Omental fat pad (tissue), 4 donors: ENCODE data around the gene ADAMTS17. TPM values are rescaled to one million over a fixed set of nuclear protein-coding genes. Genes with fewer than 3 reads are reported as not detected.

Experiments used
- ATAC-seq: fragments of 150-250 bp; one replicate; pipeline ENCODE4 v1.9.1; 2016; ENCODE audit warnings: mild to moderate bottlenecking, moderate library complexity; ENCODE audit not compliant: low FRiP score
- DNase-seq: peaks from one replicate; pipeline ENCODE4 v3.0.0-alpha.2; 2019; ENCODE audit warnings: low spot score
- CTCF ChIP-seq, 3 donors: fragments of 450-650 bp; IDR thresholded peaks; one replicate each; pipeline ENCODE4 v1.5.1; 2016 to 2017; ENCODE audit warnings: antibody characterized with exemption in 3 of 3, mild to moderate bottlenecking in 3 of 3, moderate library complexity in 2 of 3
- total RNA-seq, 4 donors: library from RNA; depleted of rRNA; stranded (reverse); fragments of >200 nt; gene quantifications; one replicate each; pipeline ENCODE4 v1.1.0, GENCODE V29; 2016

Gene ADAMTS17
- total RNA-seq, 4 donors from 2014 or later, result 1.6 to 10.7 (median 5.7) TPM

GRCh38 chr15:100224206-100225185, 117.3 kb downstream of the ADAMTS17 start:
- TF ChIP-seq CTCF (IDR thresholded peaks at IDR 0.05), result no peak
- ATAC-seq (no peak), DNase-seq (no peak)

DNA sequence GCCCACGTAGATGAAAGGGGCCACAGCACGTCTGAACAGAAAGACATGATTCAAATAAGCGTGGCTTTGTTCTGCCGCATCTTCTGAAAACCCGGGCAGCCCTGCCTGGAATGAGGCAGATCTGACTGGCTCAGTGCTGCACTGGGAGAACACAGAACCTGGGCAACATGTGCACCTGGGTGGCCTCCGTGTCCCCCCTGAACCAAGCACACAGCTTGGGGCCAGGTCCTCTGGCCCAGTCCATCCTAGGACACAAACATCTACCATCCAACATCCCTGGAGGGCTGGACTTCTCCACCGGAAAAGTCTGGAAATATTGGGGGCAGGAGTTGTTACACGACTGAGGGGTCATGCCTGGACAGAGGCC, 119.4 kb downstream of the ADAMTS17 start:
- no peak for TF ChIP-seq CTCF (IDR thresholded peaks at IDR 0.05)
- no peak for DNase-seq
- ATAC-seq, result no peak

DNA sequence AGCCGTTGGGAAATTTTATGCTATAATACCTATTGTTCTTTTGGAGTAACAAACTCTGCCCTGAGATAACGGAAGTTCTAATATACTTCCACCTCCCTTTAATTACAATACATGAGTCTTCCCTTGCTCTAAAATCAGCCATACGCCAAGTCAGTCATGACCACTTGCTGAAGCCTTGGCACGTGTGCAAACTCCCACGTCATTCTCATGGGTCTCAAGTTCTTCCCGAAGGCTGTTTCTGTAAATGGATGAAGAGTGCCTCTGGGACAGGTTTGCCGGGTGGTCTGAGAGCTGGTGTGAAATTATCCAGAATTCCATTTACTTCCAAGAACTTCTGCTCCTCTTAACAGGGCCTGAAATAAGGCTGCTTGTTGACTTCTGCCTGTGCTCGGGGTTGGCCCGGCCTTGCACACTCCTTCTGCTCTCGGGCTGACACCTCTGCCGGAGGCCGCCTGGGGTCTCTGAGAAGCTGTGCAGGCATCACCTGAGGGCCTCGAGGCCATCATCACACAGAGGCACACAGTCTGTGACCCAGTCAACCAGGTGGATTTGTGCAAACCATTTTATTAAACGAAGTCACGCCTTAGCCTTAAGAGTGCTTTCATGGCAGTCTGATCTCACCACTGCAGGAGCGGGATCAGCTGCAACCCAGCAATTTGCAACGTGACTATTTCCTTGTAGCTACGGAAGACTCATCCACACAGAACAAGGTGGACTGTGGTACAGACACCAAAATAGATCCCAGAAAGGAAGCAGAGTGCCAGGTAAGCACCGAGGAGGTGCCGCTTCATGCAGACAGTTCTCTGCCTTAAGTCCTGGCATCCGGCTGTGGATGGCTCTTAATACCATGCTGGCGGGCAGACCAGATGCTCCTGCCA, 120.1 kb downstream of the ADAMTS17 start:
- ATAC-seq (no peak), DNase-seq (no peak)
- TF ChIP-seq CTCF (IDR thresholded peaks at IDR 0.05), result no peak

GRCh38 chr15:100220058-100220768, 121.6 kb downstream of the ADAMTS17 start:
- DNase-seq, result no peak
- ATAC-seq, result no peak
- no peak for TF ChIP-seq CTCF (IDR thresholded peaks at IDR 0.05)

GRCh38 chr15:100218434-100218833, 123.3 kb downstream of the ADAMTS17 start:
- DNase-seq (no peak), ATAC-seq (no peak)
- TF ChIP-seq CTCF (IDR thresholded peaks at IDR 0.05), result no peak

- TF ChIP-seq CTCF (IDR thresholded peaks at IDR 0.05), result no peak
- ATAC-seq, result peak; percentile 55
- no peak for DNase-seq
These were observed 125.6 kb downstream of the ADAMTS17 start for GRCh38 chr15:100216182-100216581.
